Measurements from ENCODE around the gene CHAF1A.

The CHAF1A gene, protein sequence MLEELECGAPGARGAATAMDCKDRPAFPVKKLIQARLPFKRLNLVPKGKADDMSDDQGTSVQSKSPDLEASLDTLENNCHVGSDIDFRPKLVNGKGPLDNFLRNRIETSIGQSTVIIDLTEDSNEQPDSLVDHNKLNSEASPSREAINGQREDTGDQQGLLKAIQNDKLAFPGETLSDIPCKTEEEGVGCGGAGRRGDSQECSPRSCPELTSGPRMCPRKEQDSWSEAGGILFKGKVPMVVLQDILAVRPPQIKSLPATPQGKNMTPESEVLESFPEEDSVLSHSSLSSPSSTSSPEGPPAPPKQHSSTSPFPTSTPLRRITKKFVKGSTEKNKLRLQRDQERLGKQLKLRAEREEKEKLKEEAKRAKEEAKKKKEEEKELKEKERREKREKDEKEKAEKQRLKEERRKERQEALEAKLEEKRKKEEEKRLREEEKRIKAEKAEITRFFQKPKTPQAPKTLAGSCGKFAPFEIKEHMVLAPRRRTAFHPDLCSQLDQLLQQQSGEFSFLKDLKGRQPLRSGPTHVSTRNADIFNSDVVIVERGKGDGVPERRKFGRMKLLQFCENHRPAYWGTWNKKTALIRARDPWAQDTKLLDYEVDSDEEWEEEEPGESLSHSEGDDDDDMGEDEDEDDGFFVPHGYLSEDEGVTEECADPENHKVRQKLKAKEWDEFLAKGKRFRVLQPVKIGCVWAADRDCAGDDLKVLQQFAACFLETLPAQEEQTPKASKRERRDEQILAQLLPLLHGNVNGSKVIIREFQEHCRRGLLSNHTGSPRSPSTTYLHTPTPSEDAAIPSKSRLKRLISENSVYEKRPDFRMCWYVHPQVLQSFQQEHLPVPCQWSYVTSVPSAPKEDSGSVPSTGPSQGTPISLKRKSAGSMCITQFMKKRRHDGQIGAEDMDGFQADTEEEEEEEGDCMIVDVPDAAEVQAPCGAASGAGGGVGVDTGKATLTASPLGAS

DNA sequence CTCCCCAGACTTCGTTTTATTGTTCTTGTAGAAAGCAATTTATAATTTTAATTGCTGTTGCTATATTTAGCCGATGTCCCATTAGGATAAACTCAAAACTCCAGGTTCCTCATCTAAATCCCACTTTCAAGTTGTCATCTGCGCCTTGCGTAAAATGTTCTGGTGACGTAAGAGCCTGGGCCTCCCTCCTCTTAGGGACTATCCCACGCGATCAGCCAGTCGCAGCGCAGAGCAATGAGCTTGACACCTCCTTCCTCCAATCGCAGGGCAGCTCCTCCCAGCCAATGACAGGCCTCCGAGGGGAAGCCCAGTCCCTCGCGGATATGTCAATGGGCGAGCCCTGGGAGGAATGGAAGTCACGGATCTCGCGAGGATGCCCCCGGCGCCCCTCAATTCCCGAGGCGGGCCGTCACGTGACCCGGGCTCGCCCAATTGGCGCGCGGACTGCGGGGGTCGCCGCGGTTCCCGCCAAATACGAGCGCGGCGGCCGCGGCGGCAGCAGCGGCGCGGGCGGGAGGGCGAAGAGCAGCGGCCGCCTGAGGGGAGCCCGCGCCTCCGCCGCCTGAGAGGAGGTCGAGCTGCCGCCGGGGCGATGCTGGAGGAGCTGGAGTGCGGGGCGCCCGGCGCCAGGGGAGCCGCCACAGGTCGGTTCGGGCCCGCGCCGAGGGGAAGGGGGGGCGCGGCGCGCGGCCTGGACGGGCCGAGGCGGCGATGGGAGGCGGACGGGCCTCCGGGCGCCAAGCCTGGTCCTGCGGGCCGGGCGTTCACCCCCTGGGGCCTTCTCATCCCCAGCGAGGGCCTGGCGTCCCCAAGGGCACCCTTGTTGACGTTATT, at the start of gene CHAF1A:
Gene CHAF1A, plus strand, starts transcription at position 470 of the 834 bp plus-strand sequence. Its CDS starts 123 bp downstream, at position 593.
- no peaks in the 10 kb centered on the region for H3K9me3 Mint-ChIP-seq
- H3K36me3 Mint-ChIP-seq (ENCODE audit: low read depth): peaks cover 30% of the 10 kb centered on the region
- peaks cover 53% of the 10 kb centered on the region for H3K4me1 Mint-ChIP-seq (ENCODE audit: low read depth)
- peak within 1 kb of the TSS; percentile 97 for H3K4me3 Mint-ChIP-seq
- no peaks in the 10 kb centered on the region for H3K27me3 Mint-ChIP-seq
- peak within 1 kb of the TSS; percentile 91 for H3K27ac Mint-ChIP-seq

DNA sequence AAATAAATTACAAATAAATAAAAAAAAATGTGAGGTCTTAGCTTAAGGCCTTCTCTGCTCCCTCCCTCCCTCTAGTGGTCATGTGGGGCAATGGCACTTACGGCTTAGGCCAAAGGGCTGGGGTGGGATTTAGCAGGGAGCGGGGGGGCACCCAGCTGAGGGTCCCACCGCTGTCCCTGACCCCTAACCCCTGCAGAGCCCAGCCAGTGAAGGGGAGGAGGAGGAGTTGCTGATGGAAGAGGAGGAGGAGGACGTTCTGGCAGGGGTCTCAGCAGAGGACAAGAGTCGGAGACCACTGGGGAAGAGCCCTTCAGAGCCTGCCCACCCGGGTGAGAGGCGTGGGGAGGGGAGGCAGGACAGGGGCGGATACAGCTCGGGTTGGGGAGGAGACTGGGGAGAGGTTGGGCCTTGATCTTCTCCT, 49.7 kb upstream of the CHAF1A start:
- Mint-ChIP-seq H3K36me3 (ENCODE audit: low read depth) (peaks cover 6% of the 10 kb centered on the region), H3K9me3 (no peaks in the 10 kb centered on the region), H3K4me3 (no peak overlapping the region), H3K4me1 (ENCODE audit: low read depth) (no peaks in the 10 kb centered on the region), H3K27me3 (no peaks in the 10 kb centered on the region), H3K27ac (no peak overlapping the region)

- Mint-ChIP-seq H3K36me3 (ENCODE audit: low read depth) (no peaks in the 10 kb centered on the region), H3K27ac (no peak overlapping the region), H3K9me3 (no peaks in the 10 kb centered on the region), H3K4me1 (ENCODE audit: low read depth) (no peaks in the 10 kb centered on the region), H3K4me3 (no peak overlapping the region), H3K27me3 (no peaks in the 10 kb centered on the region)
Measured at GRCh38 chr19:4354282-4354681, 48.2 kb upstream of the CHAF1A start.

DNA sequence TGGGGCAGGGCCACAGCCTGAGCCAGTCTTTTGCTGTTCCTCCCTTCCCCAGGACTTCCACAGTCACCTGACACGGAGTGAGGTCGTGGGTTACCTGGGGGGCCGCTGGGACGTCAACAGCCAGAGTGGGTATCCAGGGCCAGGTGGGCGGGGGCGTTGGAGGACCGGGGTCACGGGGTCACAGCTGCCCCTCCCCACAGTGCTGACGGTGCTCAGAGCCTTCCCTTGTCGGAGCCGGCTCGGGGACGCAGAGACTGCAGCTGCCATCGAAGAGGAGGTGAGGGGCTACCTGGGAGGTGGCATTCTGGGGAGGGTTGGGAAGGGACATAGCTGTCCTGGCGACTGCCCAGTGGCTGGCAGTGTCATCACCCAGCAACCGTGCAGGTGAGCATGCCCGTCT, 47.5 kb upstream of the CHAF1A start:
- Mint-ChIP-seq H3K4me1 (ENCODE audit: low read depth) (no peaks in the 10 kb centered on the region), H3K27ac (no peak overlapping the region), H3K27me3 (no peaks in the 10 kb centered on the region), H3K36me3 (ENCODE audit: low read depth) (no peaks in the 10 kb centered on the region), H3K9me3 (no peaks in the 10 kb centered on the region), H3K4me3 (no peak overlapping the region)

DNA sequence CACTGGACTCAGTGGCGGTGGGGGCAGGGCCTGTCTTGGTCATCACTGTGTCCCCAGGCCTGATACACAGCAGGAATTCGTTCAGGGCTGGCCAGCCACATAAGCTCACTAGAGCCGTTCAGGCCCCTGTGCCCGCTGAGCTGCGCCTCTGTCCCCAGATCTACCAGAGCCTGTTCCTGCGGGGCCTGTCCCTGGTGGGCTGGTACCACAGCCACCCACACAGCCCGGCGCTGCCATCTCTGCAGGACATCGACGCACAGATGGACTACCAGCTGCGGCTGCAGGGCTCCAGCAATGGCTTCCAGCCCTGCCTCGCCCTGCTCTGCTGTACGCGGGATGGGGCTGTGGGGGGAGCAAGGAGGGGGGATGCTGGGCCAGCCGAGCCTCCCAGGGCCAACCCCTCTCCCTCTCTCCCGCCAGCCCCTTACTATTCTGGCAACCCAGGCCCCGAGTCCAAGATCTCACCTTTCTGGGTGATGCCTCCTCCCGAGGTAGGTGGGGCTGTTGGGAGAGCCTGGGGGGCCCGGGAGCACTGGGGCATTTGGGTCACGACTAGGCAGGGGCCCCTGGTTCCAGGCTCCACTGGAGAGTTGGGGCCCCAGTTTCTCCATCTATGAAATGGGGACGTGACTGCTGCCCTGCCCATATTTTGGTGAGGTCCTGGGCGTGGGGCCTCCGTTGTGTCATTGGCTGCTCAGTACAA, 45.2 kb upstream of the CHAF1A start:
- Mint-ChIP-seq H3K27ac (no peak overlapping the region), H3K4me3 (no peak overlapping the region), H3K27me3 (no peaks in the 10 kb centered on the region), H3K36me3 (ENCODE audit: low read depth) (peaks cover 3% of the 10 kb centered on the region), H3K9me3 (no peaks in the 10 kb centered on the region), H3K4me1 (ENCODE audit: low read depth) (no peaks in the 10 kb centered on the region)

GRCh38 chr19:4357921-4358326, 44.5 kb upstream of the CHAF1A start:
- Mint-ChIP-seq H3K4me1 (ENCODE audit: low read depth) (no peaks in the 10 kb centered on the region), H3K9me3 (no peaks in the 10 kb centered on the region), H3K36me3 (ENCODE audit: low read depth) (peaks cover 4% of the 10 kb centered on the region), H3K27ac (no peak overlapping the region), H3K4me3 (no peak overlapping the region), H3K27me3 (no peaks in the 10 kb centered on the region)

DNA sequence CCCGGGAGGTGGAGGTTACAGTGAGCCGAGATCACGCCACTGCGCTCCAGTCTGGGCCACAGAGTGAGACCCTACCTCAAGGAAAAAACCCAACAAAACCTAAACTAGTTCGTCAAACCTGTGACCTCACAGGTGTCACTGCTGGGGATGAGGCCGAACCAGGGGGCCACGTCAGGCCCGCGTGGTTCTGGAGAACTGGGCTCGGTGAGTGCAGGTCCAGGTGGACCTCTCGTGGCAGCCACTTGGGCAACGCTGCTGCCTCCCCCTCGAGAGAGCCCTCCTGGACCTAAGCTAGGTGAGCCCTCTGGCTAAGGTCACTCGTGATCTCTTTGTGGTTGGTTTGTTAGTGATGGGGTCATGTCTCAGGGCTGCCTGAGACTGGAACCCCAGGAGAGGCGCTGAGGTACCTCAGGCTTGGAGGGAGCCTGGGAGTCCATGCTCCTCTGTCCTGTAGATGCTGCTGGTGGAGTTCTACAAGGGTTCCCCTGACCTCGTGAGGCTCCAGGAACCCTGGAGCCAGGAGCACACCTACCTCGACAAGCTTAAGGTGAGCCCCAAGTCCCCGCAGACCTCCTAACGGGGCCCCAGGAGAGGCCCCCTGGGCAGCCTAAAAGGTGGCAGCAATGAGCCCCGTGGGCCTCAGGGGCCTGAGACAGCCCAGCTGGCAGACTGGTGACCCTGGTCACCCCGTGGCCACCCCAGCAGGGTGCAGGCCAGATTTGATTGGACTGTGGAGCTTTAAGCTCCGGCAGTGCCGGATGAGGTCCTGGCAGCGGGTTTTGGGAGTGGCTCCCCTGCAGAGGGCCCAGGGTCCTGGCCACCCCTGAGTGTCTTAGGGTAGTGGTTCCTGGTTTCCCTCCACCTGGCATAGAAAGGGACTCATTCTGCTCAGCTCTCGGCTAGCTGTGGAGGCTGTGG, 43.5 kb upstream of the CHAF1A start:
- H3K9me3 Mint-ChIP-seq: no peaks in the 10 kb centered on the region
- H3K4me3 Mint-ChIP-seq: no peak overlapping the region
- peak overlapping the region; percentile 45 for H3K27ac Mint-ChIP-seq
- no peaks in the 10 kb centered on the region for H3K27me3 Mint-ChIP-seq
- H3K36me3 Mint-ChIP-seq (ENCODE audit: low read depth): peaks cover 9% of the 10 kb centered on the region
- H3K4me1 Mint-ChIP-seq (ENCODE audit: low read depth): no peaks in the 10 kb centered on the region

DNA sequence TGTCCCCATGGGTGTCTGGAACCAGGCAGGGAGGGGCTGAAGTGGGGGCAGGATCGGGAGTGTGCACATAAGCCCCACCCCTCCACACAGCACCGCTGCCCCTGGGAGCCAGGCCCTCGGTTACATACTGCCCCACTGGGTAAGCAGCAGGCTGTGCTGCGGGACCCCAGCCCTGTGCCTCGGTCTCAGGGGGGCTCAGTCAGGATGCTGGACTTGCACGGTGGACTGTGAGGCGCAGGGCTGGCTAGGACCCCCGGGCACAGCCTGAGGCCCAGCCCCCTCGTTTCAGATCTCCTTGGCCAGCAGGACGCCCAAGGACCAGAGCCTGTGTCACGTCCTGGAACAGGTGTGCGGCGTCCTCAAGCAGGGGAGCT, 42.8 kb upstream of the CHAF1A start:
- no peaks in the 10 kb centered on the region for H3K4me1 Mint-ChIP-seq (ENCODE audit: low read depth)
- H3K4me3 Mint-ChIP-seq: no peak overlapping the region
- H3K27ac Mint-ChIP-seq: no peak overlapping the region
- no peaks in the 10 kb centered on the region for H3K9me3 Mint-ChIP-seq
- no peaks in the 10 kb centered on the region for H3K27me3 Mint-ChIP-seq
- H3K36me3 Mint-ChIP-seq (ENCODE audit: low read depth): peaks cover 9% of the 10 kb centered on the region

DNA sequence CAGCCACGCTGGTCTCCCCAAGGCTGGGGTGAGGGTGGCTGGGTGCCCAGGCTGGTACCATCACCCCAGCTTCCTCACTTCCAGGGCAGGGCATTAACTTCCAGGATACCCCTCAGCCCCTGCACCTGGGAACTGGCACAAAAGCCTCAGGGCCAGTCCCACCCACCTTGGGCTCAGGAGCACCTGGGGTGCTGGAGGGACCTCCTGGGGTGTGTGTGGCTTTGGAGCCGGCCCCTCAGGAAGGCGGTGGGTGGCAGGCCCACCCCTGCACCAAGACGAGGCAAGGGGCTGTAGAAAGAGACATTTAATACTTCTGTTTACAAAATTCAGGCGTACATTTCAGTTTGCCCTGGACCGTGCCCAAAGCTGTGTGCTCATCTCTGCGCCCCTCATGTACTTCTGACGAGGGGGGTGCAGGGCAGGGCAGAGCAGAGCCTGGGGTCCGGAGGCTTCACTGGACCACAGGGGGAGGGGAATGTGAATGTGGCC, 42.3 kb upstream of the CHAF1A start:
- Mint-ChIP-seq H3K4me1 (ENCODE audit: low read depth) (no peaks in the 10 kb centered on the region), H3K4me3 (no peak overlapping the region), H3K36me3 (ENCODE audit: low read depth) (peaks cover 9% of the 10 kb centered on the region), H3K9me3 (no peaks in the 10 kb centered on the region), H3K27ac (no peak overlapping the region), H3K27me3 (no peaks in the 10 kb centered on the region)

GRCh38 chr19:4360641-4361151, 41.7 kb upstream of the CHAF1A start:
- Mint-ChIP-seq H3K9me3 (no peaks in the 10 kb centered on the region), H3K4me1 (ENCODE audit: low read depth) (no peaks in the 10 kb centered on the region), H3K27me3 (no peaks in the 10 kb centered on the region), H3K36me3 (ENCODE audit: low read depth) (peaks cover 9% of the 10 kb centered on the region), H3K4me3 (no peak overlapping the region), H3K27ac (peak overlapping the region; percentile 19)

DNA sequence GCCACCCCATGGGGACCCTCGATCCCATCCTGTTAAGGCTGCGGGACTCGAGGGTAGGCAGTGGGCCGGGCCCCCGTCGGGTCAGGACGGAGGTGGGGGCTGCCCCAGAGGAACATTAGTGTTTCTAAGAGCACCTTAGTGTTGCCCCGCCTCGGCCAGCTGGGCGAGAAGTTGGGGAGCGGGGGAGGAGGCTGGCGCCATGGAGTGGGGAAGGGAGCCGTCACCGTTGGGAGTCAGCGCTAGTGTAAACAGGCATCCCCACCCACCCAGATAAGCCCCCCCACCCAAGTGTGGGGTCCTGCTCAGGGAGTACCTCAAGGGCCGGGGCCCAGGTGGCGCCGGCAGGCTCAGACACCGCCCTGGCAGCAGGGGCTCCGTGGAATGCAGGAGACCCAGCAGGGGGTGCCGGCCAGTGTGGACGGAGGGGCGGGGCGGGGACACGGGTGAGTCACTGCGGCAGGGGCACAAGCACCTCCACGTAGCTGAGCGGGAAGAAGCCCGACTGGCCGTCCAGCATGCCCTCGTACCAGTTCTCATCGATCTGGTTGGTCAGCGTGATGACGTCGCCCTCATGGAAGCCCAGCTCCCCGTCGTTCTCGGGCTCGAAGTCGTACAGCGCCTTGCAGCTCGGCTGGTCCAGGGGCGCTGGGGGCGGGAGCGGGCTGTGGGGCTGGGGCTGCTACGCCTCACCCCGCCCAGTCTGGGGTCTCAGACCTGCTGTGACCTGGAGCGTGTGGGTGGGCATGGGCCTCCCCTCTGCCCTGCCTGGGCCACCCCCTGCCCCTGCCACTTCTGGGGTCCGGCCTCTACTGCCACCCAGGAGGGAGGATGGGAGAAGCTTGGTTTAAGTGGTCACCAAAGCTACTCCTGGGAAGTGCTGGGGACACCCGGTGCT, 41.0 kb upstream of the CHAF1A start:
- Mint-ChIP-seq H3K27me3 (no peaks in the 10 kb centered on the region), H3K9me3 (no peaks in the 10 kb centered on the region), H3K4me3 (no peak overlapping the region), H3K4me1 (ENCODE audit: low read depth) (no peaks in the 10 kb centered on the region), H3K27ac (no peak overlapping the region), H3K36me3 (ENCODE audit: low read depth) (peaks cover 9% of the 10 kb centered on the region)

DNA sequence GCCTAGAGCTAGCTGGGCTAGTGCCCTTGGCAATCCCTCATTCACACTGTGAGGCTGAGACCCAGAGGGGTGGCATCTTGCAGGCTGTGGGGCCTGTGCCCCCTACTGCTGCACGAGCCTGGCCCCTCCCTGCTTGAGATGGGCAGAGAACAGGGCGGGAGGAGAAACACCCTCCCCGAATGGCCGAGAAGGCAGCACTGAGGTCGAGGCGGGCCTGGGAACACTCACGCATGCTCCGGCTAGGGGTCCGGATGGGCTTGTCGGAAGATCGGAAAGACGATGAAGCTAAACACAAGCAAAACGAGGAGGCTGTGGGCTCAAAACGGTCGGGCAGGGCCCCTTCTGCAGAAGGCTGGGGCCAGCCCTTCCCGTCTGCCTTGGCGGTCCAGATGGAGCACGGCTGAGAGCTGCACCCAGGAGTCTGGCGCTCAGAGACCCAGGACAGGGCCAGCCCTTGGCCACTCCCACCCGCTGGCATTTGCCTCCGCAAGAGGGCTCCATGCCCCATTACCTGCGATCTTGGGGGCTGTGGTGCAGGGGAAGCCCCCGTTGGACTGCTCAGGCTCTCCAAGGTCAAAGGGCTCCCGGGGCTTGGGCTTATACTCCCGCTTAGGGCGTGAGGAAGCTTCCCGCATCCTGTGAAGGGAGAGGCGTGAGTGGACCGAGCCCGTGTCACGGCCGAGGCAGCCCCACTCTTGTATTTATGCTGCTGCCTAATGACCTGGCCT, 40.2 kb upstream of the CHAF1A start:
- Mint-ChIP-seq H3K4me1 (ENCODE audit: low read depth) (peaks cover under 1% of the 10 kb centered on the region), H3K9me3 (no peaks in the 10 kb centered on the region), H3K4me3 (peak overlapping the region; percentile 32), H3K36me3 (ENCODE audit: low read depth) (peaks cover 9% of the 10 kb centered on the region), H3K27ac (peak overlapping the region; percentile 58), H3K27me3 (no peaks in the 10 kb centered on the region)

Measured in stimulated activated naive CD8-positive, alpha-beta T cell treated with anti-CD3 and anti-CD28 coated beads, Interleukin-15, Interleukin-2, amounts not matched to agents 100 ng/mL and 50 ng/mL, for 24 hours (primary cell).